CD4-positive, alpha-beta T cell (primary cell): ENCODE measurements around the gene CNFN. TPM values are rescaled to one million over a fixed set of nuclear protein-coding genes. Genes with fewer than 3 reads are reported as not detected.
"Not testable (repeated sequence)": the region's sequence is repeated elsewhere in the genome, so short reads cannot be mapped to it uniquely, and the experiment has no call there.

ENCODE experiments used
- ATAC-seq: fragments of 200-7000 bp; cut with Tn5 transposase; one replicate; pipeline ENCODE4 v1.10.0; 2022; ENCODE audit warnings: mild to moderate bottlenecking; ENCODE audit not compliant: poor library complexity
- CTCF ChIA-PET: fragments of 350-600 bp; sonication (Branson Sonifier 250); formaldehyde crosslinking; loops from one replicate; lab custom pipeline; 2021; ENCODE audit warnings: antibody characterized with exemption, inconsistent platforms; lab: Charles Lee
- POLR2A ChIA-PET: fragments of 350-600 bp; sonication (Branson Sonifier 250); formaldehyde crosslinking; loops from one replicate; lab custom pipeline; 2021; ENCODE audit warnings: antibody characterized with exemption, inconsistent platforms; lab: Charles Lee
- DNase-seq, 14 experiments: peaks; one replicate each; pipeline ENCODE4 v3.0.0-alpha.2; 2013 to 2020; ENCODE audit warnings: mixed read lengths in 2 of 14
- H3K27ac ChIP-seq, 2 donors: one replicate each; pipeline versions ENCODE4 v1.5.1 to v1.7.0; 2013; ENCODE audit warnings: low read length in 2 of 2, low read depth in 1 of 2, mild to moderate bottlenecking in 1 of 2
- H3K27me3 ChIP-seq, 2 experiments: 1 replicate in 1 of 2; 2 replicates in 1 of 2; pipeline versions ENCODE4 v1.6.1 to v1.7.0; 2013; ENCODE audit warnings: low read length in 2 of 2, control low read depth in 1 of 2, mild to moderate bottlenecking in 1 of 2, moderate library complexity in 1 of 2; ENCODE audit not compliant: insufficient read depth in 2 of 2, control insufficient read depth in 1 of 2
- H3K36me3 ChIP-seq: one replicate; pipeline ENCODE4 v1.6.1; 2013; ENCODE audit warnings: low read length, control low read depth; ENCODE audit not compliant: insufficient read depth
- H3K4me1 ChIP-seq: one replicate; pipeline ENCODE4 v1.6.1; 2013; ENCODE audit warnings: low read length, control low read depth; ENCODE audit not compliant: insufficient read depth
- H3K4me3 ChIP-seq: one replicate; pipeline ENCODE4 v1.5.1; 2013; ENCODE audit warnings: mild to moderate bottlenecking, low read length, moderate library complexity
- H3K9me3 ChIP-seq, 2 experiments: 1 replicate in 1 of 2; 2 replicates in 1 of 2; pipeline versions ENCODE4 v1.6.1 to v1.7.0; 2013; ENCODE audit warnings: low read length in 2 of 2, mild to moderate bottlenecking in 2 of 2, control low read depth in 1 of 2, moderate library complexity in 1 of 2; ENCODE audit not compliant: control insufficient read depth in 1 of 2, insufficient read depth in 1 of 2
- H3K27ac Mint-ChIP-seq: one replicate; pipeline ENCODE4 v1.8.0; 2020; ENCODE audit warnings: mixed read lengths
- H3K27me3 Mint-ChIP-seq: one replicate; pipeline ENCODE4 v1.8.0; 2021; ENCODE audit warnings: mixed read lengths
- H3K36me3 Mint-ChIP-seq: one replicate; pipeline ENCODE4 v1.8.0; 2021; ENCODE audit warnings: low read depth, mixed read lengths
- H3K4me1 Mint-ChIP-seq: one replicate; pipeline ENCODE4 v1.8.0; 2021; ENCODE audit warnings: low read depth, mixed read lengths
- H3K4me3 Mint-ChIP-seq: one replicate; pipeline ENCODE4 v1.8.0; 2020; ENCODE audit warnings: mild to moderate bottlenecking, mixed read lengths
- H3K9me3 Mint-ChIP-seq: one replicate; pipeline ENCODE4 v1.8.0; 2020; ENCODE audit warnings: mixed read lengths
- CTCF ChIP-seq: fragments of 200-600 bp; IDR thresholded peaks from one replicate; pipeline ENCODE4 v1.8.0; 2022; ENCODE audit warnings: antibody characterized with exemption, mild to moderate bottlenecking
- intact Hi-C, 2 experiments: fragments of 100-400 bp; cut with DNase I in 1 of 2; cut with micrococcal nuclease in 1 of 2; formaldehyde crosslinking; loops; one replicate each; pipeline versions ENCODE4 v1.15.1 to v1.9.0; 2023 to 2025; cut with DNase I, micrococcal nuclease
- total RNA-seq, 174 experiments: library from RNA in 2 of 174; stranded (reverse) in 2 of 174; gene quantifications; one replicate each; pipeline ENCODE4 v1.2.3 and lab custom pipeline; 2021 to 2026

Gene CNFN
- total RNA-seq, 2 experiments from 2014 or later, result not detected

- H3K27me3 Mint-ChIP-seq, result no peaks in the 10 kb centered on the region
- peaks cover 4% of the 10 kb centered on the region for H3K36me3 ChIP-seq
- no peak overlapping the region for H3K4me3 Mint-ChIP-seq
- H3K9me3 Mint-ChIP-seq, result no peaks in the 10 kb centered on the region
- peaks cover 10% of the 10 kb centered on the region for H3K36me3 Mint-ChIP-seq
- intact Hi-C loops, result no loop called here
- DNase-seq, result no peak
- H3K9me3 ChIP-seq, result no peaks in the 10 kb centered on the region
- no peak for TF ChIP-seq CTCF
- ChIA-PET CTCF (no interaction called here), POLR2A (no interaction called here)
- H3K4me3 ChIP-seq, result no peak overlapping the region
- no peak overlapping the region for H3K27ac ChIP-seq
- no peaks in the 10 kb centered on the region for H3K4me1 Mint-ChIP-seq
- H3K27ac Mint-ChIP-seq, result no peak overlapping the region
- no peaks in the 10 kb centered on the region for H3K4me1 ChIP-seq
- ATAC-seq, result no peak
- H3K27me3 ChIP-seq, result no peaks in the 10 kb centered on the region
Measured at GRCh38 chr19:42344336-42344893, 45.7 kb downstream of the CNFN start.

DNA sequence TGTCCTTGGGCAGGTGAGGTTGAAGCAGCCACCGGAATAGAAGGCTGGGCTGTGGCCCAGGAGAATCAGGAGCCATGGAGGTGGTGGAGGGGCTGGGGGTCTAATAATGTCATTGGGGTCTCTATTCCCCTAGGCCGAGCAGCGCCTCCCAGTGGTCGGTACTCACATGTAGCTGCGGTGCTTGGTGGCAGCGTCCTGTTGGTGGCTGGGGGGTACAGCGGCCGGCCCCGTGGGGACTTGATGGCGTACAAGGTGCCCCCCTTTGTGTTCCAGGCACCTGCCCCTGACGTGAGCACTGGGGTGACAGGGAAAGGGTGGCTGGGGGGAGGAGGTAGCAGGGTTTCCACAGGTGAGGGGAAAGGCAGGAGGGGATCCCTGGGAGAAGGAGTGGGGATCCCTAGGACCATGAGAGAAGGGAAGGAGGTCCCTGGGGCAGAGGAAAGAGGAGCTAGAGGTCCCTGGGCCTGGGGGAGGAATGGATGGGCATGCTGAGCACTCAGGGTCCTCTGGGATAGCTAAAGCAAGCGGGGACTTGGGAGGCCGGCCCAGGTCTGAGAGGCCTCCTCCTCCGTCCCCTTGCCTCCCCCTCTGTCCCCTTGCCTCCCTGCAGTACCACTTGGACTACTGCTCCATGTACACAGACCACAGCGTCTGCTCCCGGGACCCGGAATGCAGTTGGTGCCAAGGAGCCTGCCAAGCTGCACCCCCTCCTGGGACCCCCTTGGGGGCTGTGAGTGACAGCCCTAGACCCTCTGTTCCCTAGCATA, 46.6 kb downstream of the CNFN start:
- ChIA-PET POLR2A (no interaction called here), CTCF (no interaction called here)
- no peak overlapping the region for H3K4me3 ChIP-seq
- DNase-seq (no peak), ATAC-seq (no peak)
- no peak for TF ChIP-seq CTCF
- no peak overlapping the region for H3K27ac ChIP-seq
- peaks cover 4% of the 10 kb centered on the region for H3K36me3 ChIP-seq
- H3K9me3 Mint-ChIP-seq, result no peaks in the 10 kb centered on the region
- no peak overlapping the region for H3K27ac Mint-ChIP-seq
- H3K36me3 Mint-ChIP-seq, result peaks cover 10% of the 10 kb centered on the region
- H3K4me3 Mint-ChIP-seq, result no peak overlapping the region
- H3K27me3 Mint-ChIP-seq, result no peaks in the 10 kb centered on the region
- H3K4me1 ChIP-seq, result no peaks in the 10 kb centered on the region
- no peaks in the 10 kb centered on the region for H3K4me1 Mint-ChIP-seq
- no peaks in the 10 kb centered on the region for H3K9me3 ChIP-seq
- intact Hi-C loops, result no loop called here
- no peaks in the 10 kb centered on the region for H3K27me3 ChIP-seq

DNA sequence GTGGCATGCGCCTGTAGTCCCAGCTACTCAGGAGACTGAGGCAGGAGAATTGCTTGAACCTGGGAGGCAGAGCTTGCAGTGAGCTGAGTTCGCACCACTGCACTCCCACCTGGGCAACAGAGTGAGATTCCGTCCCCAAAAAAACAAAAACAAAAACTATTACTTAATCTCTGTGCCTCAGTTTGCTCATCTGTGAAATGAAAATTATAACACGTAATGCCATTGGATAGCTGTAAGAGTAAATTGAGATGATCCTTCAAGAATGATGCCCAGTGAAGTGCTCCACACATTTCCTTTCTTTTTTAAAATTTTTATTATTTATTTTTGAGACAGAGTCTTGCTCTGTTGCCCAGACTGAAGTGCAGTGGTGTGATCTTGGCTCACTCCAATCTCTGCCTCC, 50.2 kb downstream of the CNFN start:
- H3K4me3 ChIP-seq, H3K9me3 Mint-ChIP-seq, H3K36me3 ChIP-seq, POLR2A ChIA-PET, H3K27me3 Mint-ChIP-seq, H3K27ac ChIP-seq, H3K27me3 ChIP-seq, DNase-seq, ATAC-seq, H3K27ac Mint-ChIP-seq, intact Hi-C loops, H3K4me3 Mint-ChIP-seq, H3K4me1 ChIP-seq, H3K9me3 ChIP-seq, CTCF ChIA-PET, H3K4me1 Mint-ChIP-seq: not testable (repeated sequence)
- H3K36me3 Mint-ChIP-seq, result peaks cover 10% of the 10 kb centered on the region

DNA sequence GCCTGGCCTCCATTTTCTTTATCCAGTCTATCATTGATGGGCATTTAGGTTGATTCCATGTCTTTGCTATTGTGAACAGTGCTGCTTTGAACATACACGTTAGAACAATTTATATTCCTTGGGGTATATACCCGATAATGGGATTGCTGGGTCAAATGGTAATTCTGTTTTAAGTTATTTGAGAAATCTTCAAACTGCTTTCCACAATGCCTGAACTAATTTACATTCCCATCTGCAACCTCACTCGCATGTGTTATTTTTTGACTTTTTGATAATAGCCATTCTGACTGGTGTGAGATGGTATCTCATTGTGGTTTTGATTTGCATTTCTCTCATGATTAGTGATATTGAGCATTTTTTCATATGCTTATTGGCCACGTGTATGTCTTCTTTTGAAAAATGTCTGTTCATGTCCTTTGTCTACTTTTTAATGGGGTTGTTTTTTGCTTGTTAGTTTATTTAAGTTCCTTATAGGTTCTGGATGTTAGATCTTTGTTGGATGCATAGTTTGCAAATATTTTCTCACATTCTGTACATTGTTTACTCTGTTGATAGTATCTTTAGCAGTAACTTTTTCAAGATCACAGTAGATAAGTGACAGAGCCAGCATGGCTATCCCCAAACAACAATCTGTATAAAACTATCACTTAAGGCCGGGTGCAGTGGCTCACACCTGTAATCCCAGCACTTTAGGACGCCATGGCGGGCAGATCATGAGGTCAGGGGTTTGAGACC, 50.8 kb downstream of the CNFN start:
- intact Hi-C loops, H3K4me1 Mint-ChIP-seq, CTCF ChIA-PET: not testable (repeated sequence)

More for the DNA sequence above, 50.8 kb downstream of the CNFN start:
- H3K9me3 ChIP-seq, H3K27ac ChIP-seq, H3K4me3 Mint-ChIP-seq, H3K4me1 ChIP-seq, DNase-seq, H3K4me3 ChIP-seq, H3K9me3 Mint-ChIP-seq, POLR2A ChIA-PET, H3K27ac Mint-ChIP-seq, ATAC-seq, H3K27me3 ChIP-seq, H3K27me3 Mint-ChIP-seq, H3K36me3 ChIP-seq: not testable (repeated sequence)
- H3K36me3 Mint-ChIP-seq, result peaks cover 10% of the 10 kb centered on the region
